GM21717 (cell line): ENCODE data around the gene DDX41.
A peak's percentile ranks its signal among the peaks of the same experiment; 100 is the strongest.

ENCODE experiments used
- ATAC-seq: cut with Tn5 transposase; IDR thresholded peaks from one replicate; pipeline ENCODE4 v1.9.1; 2021; ENCODE audit warnings: mild to moderate bottlenecking, moderate library complexity; ENCODE audit not compliant: unreplicated experiment

Gene DDX41

GRCh38 chr5:177513500-177513899 is 3.3 kb downstream of the DDX41 start:
- ATAC-seq = no peak

GRCh38 chr5:177512736-177513380 is 3.9 kb downstream of the DDX41 start:
- no peak for ATAC-seq

GRCh38 chr5:177511796-177512675 is 4.7 kb downstream of the DDX41 start:
- ATAC-seq = no peak

GRCh38 chr5:177511181-177511580 is 5.6 kb downstream of the DDX41 start:
- no peak for ATAC-seq

- ATAC-seq = peak; percentile 28
Measured at GRCh38 chr5:177510567-177511053, 6.2 kb downstream of the DDX41 start.

GRCh38 chr5:177509991-177510566 is 6.7 kb downstream of the DDX41 start:
- peak; percentile 28 for ATAC-seq

- ATAC-seq = no peak
Measured at GRCh38 chr5:177509381-177509951, 7.3 kb downstream of the DDX41 start, which contains the start of gene DOK3. Gene DOK3 (minus strand): TSS chr5:177509826. CDS start chr5:177509540, 286 bp downstream.

GRCh38 chr5:177508837-177509236 is 7.9 kb downstream of the DDX41 start:
- peak; percentile 31 for ATAC-seq

GRCh38 chr5:177508221-177508611 is 8.5 kb downstream of the DDX41 start:
- ATAC-seq = no peak

GRCh38 chr5:177507596-177508220 is 9.1 kb downstream of the DDX41 start:
- no peak for ATAC-seq

- ATAC-seq = no peak
Measured at GRCh38 chr5:177507165-177507564, 9.6 kb downstream of the DDX41 start.

- ATAC-seq = no peak
Measured at GRCh38 chr5:177505075-177505474, 11.7 kb downstream of the DDX41 start.

GRCh38 chr5:177504086-177505056 is 12.4 kb downstream of the DDX41 start:
- ATAC-seq = no peak

GRCh38 chr5:177503351-177504085 is 13.2 kb downstream of the DDX41 start:
- ATAC-seq = no peak

- no peak for ATAC-seq
Measured at GRCh38 chr5:177502886-177503285, 13.9 kb downstream of the DDX41 start.

GRCh38 chr5:177501874-177502678 is 14.7 kb downstream of the DDX41 start:
- ATAC-seq = no peak

- no peak for ATAC-seq
Measured at GRCh38 chr5:177500685-177501522, 15.9 kb downstream of the DDX41 start.
